ENCODE results near the gene HOMER3.
"Not testable (repeated sequence)": the region's sequence is repeated elsewhere in the genome, so short reads cannot be mapped to it uniquely, and the experiment has no call there.

The HOMER3 gene

DNA sequence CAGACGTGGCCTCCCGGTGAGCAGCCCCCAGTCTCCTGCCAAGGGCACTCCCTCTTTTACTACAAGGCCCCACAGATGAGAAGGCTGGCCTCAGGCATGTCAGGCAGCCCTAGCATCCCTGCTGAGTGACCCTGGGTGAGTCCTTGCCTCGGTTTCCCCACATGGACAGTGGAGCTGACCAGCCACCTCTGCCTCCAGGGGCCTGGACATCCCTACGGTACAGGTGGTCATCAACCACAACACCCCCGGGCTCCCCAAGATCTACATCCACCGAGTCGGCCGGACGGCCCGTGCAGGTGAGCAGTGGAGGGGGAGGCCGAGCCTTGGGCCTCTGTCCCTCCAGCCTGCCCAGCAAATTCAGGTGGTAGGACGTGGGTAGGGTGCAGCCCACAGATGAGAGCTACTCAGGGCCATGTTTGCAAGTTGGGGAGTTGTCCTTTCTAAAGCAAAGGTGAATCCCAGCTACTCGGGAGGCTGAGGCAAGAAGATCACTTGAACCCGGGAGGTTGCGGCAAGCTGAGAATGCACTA, 16.3 kb downstream of the HOMER3 start:
- DNase-seq (ENCODE audit: low read depth, low spot score), result no peak

DNA sequence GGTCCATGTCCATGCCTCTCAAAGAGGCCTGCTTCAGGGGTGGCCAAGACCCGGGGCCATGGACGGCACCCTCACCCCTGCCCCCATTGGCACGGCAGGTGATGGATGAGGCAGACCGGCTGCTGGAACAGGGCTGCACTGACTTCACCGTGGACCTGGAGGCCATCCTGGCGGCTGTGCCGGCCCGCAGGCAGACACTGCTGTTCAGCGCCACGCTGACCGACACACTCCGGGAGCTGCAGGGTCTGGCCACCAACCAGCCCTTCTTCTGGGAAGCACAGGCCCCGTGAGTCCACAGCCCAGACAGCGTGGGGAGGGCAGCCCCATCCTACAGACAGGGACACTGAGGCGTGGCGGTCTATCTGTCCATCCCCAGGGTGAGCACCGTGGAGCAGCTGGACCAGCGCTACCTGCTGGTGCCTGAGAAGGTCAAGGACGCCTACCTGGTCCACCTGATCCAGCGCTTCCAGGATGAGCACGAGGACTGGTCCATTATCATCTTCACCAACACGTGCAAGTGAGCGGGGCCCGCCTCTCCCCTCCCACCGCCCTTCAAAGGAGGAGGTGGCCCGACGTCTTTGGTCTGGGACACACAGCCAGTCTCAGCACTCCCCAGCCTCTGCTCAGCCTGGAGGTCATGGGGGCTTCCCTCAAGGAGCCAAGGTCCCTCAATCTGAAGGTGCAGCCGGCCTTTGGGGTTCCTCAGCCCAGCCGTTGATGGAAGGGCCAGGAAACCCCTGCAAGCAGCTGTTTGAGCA, 18.6 kb downstream of the HOMER3 start:
- no peak for DNase-seq (ENCODE audit: low read depth, low spot score)

DNA sequence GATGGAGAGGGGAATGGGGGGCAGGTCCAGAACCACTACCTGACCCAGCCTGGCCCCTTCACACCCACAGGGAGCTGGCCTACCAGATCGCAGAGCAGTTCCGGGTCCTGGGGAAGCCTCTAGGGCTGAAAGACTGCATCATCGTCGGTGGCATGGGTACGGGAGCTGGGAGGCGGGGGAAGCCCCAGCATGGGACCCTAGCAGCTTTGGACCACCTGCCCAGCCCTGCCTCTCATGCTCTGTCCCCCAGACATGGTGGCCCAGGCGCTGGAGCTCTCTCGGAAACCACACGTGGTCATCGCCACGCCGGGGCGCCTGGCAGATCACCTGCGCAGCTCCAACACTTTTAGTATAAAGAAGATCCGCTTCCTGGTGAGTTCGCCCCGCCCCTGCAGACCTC, 19.4 kb downstream of the HOMER3 start:
- no peak for DNase-seq (ENCODE audit: low read depth, low spot score)

DNA sequence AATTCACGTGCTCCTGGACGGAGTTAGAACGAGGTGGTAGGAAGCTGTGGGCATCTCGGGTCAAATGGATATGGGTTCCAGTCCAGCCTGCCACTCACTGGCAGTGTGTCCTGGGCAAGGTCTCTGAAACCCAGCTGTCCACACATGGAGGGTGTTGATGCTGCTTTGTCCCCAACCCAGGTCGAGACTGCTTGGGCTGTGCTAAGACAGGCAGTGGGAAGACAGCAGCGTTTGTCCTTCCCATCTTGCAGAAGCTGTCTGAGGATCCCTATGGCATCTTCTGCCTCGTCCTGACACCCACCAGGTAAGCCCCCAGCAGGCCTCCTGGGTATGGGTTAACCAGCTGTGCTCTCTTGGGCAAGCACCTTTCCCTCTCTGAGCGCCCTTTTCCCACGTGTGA, 20.6 kb downstream of the HOMER3 start:
- no peak for DNase-seq (ENCODE audit: low read depth, low spot score)

DNA sequence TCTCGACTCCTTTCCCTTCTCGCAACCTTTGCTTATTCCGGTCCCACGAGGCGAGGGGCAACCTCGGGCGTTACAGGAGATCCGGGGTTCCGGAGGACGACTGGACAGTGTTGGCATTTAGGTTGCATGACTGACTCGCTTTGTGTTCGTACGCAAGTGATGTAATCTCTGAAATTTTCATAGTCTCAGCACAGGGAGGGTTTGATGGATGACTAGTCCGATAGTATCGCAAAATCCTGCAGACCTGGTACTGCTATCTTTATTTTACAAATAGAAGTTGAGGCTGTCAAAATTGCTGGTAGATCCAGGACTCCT, 21.2 kb downstream of the HOMER3 start:
- DNase-seq (ENCODE audit: low read depth, low spot score), result no peak

DNA sequence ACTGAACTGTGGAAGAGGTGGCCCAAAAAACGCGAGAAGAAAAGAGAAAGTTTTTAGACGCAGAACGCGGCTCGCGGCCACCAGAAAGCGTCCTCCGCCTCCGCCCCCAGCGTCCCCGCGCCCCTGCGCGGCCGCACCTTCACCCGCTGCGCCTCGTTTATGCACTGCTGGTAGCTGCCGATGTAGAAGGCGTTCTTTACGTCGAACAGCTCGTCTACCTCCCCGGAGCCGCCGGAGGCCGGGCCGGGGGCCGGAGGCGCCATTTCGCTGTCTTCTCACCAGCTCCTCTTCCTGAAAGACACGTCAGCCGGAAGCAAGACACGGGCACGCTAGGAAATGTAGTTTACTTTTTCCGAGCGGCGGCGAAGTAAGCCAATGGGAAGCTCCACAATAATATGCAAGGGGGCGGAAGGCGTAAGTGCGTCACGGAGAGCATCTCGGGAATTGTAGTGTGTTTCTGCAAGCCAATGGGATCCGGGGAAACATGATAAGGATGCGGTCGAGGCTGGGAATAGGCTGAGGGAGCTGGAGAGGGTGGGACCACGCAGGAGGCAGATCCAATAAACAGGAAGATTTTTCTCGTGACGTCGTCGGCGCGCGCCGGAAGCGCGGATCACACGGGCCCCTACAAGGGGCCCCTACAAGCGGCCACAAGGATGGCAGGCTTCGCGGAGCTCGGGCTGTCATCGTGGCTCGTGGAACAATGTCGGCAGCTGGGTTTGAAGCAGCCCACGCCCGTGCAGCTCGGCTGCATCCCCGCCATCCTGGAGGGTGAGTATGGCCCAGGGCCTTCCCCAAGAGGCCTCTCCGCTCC, 21.7 kb downstream of the HOMER3 start, which contains the start of the genes COPE and DDX49:
COPE (minus strand) TSS at position 302 of the 814 bp plus-strand sequence; CDS start at position 263, 39 bp downstream.
DDX49 (plus strand) TSS at position 630 of the 814 bp plus-strand sequence; CDS start at position 657, 27 bp downstream.
- DNase-seq (ENCODE audit: low read depth, low spot score), result peak; percentile 98

DNA sequence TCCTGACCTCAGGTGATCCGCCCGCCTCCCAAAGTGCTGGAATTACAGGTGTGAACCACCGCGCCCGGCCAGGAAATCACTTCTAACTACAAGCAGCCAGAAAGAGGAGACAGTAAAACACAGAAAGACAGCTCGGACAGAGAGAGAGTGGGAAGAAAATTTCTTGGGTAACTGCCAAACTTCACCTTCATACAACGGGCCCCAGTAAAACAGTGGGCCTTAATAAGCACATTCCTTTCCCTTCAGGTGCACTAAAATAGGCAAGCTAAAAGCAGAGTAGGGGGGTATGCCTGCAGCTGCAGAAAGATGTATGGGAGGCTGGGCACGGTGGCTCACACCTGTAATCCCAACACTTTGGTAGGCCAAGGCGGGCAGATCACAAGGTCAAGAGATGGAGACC, 23.4 kb downstream of the HOMER3 start:
- DNase-seq (ENCODE audit: low read depth, low spot score), result not testable (repeated sequence)

DNA sequence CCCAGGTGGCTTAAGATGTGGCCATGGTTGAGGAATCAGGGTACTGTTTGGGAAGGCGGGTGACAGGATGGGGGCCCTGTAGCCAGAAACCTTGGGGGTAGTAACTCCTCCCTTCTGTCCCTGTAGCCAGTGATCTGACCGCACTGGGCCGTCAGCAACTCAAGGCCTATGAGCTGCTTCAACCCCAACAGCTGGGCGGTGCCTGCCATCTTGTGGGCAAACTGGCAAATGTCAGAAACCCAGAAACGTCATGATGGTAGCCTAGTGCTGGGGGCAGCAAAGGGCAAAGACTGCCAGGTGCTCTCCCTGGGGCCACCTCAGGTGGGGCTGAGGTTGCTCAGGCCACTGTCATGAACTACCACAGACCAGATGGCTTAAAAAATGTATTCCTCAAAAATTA, 25.4 kb downstream of the HOMER3 start:
- no peak for DNase-seq (ENCODE audit: low read depth, low spot score)

DNA sequence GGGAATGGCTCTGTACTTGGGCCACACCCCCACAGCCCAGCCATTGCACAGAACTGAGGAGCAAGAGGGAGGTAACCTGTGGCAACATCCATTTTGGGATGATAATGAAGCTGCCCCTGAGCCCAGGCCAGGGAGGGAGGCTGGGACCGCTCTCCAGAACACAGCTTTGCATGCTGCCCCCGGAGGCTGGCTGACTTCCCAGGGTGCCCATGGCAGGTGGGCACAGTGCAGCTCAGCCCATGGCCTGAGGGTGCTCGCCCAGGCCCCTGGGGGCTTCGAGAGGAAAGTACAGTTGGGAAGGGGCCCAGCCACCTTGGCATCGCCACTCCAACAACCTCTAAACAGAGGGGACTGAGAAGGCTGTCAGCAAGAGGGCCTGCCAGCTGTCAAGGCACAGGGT, 27.6 kb downstream of the HOMER3 start:
- no peak for DNase-seq (ENCODE audit: low read depth, low spot score)

DNA sequence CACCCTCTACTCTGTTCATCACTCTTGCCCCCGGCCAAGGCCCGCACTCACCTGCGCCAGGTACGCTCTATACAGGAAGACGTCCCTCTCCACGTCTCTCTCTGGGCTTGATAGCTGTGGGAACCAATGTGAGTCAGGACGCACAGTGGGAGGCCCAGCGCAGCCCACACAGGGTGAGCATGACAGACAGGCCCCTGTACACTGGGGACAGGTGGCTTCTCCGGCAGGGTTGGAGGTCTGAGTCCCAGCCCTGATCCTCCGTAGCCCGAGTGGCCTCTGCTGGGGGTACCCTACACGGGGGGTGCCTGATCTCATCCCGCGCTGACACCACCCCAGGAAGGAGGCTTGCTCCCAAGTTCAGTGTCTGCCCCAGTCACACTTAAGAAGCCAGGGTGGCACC, 28.1 kb downstream of the HOMER3 start:
- no peak for DNase-seq (ENCODE audit: low read depth, low spot score)

DNA sequence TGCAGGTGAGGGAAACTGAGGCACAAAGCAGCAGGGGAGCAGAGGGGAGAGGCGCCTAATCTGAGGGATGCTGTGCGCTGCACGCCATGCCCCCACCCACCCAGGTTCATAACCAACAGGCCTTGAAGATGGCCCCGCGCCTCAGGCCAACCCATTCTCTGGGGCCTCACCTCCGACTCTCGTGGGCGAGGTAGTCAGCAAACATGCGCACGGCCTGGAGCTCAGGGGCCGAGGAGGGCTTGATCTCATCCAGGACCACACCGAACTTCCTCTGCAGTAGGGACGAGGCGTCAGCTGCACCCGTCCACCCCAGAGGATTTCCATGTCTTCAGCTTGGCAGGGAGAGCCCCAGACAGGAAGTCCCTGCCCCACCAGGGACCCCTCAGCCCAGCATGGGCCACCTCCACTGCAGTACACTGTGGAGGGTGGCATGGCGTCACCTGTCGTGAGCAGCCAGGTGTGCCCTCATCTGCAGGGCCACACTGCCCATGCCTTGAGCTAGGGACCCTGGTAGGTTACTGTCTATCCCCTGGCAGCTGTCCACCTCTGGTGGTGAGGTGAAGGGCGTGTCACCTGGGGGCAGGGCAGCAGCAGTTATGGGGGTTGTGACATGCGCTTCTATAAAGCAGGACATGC, 30.1 kb downstream of the HOMER3 start:
- no peak for DNase-seq (ENCODE audit: low read depth, low spot score)

DNA sequence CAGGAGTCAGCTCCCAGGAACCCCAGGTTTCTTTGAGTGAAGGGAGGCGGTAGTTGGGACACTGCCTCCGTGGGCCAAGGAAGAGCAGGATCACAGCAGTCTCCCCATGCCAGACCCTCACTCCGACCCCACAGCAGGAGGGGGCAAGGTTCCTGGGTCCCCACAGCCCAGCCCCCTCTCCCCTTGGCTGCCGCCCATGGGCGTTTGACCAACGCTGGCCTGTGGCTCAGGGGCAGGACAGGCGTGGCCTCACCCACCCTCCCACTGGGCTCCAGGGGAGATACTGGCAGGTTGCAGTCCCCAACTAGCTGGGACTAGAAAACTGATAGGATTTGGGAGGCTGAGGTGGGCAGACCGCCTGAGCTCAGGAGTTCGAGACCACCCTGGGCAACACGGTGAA, 31.0 kb downstream of the HOMER3 start:
- no peak for DNase-seq (ENCODE audit: low read depth, low spot score)

DNA sequence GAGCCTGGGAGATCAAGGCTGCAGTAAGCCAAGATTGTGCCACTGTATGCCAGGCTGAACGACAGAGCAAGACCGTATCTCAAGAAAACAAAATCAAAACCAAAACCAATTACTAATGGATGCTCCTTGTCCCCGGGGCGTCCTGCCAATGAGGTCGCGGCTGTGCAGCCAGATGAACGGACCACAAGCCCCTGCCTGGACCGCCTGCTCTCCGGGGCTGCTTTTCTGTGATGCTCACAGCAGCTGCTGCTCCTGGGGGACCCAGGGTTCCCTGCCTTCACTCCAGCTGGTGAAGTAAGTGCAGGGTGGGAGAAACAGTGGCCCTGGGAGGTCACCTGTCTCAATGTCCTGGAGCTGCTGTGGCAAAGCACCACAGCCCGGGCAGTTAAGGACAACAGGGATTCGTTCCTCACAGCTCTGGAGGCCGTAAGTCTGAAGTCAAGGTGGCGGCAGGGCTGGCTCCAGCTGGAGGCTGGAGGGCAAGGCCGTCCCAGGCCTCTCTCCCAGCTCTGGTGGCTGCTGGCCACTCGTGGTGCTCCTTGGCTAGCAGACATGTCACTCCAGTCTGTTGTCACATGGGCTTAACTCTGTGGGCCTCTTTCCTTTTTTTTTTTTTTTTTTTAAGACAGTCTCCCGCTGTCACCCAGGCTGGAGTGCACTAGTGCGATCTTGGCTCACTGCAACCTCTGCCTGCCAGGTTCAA, 31.9 kb downstream of the HOMER3 start:
- DNase-seq (ENCODE audit: low read depth, low spot score), result no peak

DNA sequence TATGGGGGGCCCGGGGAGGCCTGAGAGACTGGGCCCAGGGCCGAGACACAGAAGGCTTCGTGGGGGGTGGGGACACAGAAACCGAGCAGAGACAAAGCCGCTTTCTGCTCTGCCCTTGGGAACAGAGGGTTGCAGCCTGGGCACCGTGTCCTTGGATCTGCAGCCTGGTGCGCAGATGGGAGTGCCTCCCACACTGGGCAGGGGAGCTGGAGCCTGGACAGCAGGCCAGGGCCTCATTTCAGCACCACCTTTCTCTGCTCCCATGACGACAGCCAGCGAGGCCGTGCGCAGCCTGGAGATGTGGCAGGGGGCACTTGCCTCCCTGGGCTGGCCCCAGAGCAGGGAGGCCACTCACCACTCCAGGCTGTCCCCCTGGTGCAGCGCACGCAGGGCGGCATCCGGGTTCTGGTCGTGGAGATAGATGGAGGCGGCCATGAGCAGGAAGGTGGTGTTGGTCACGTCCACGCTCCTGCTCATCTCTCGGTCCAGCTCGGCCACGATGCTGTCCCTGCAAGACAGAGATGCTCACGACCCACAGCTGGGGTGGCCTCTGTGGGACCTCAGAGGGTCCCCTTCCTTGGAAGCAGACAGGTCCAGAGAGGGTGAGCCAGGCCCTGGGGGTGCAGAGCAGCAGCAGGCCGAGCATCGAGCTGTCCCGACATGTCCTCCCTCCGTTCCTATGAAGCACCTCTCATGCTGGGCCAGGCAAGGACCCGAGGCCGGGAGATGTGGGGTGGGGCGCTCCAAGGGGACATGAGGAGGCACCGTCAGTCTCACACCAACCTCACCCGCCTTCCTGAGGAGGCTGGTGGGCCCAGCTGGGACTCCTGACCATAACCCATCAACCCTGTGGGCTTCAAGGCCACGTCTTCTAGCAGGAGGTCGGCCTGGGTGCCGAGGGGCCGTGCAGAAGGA, 34.2 kb downstream of the HOMER3 start:
- no peak for DNase-seq (ENCODE audit: low read depth, low spot score)

DNA sequence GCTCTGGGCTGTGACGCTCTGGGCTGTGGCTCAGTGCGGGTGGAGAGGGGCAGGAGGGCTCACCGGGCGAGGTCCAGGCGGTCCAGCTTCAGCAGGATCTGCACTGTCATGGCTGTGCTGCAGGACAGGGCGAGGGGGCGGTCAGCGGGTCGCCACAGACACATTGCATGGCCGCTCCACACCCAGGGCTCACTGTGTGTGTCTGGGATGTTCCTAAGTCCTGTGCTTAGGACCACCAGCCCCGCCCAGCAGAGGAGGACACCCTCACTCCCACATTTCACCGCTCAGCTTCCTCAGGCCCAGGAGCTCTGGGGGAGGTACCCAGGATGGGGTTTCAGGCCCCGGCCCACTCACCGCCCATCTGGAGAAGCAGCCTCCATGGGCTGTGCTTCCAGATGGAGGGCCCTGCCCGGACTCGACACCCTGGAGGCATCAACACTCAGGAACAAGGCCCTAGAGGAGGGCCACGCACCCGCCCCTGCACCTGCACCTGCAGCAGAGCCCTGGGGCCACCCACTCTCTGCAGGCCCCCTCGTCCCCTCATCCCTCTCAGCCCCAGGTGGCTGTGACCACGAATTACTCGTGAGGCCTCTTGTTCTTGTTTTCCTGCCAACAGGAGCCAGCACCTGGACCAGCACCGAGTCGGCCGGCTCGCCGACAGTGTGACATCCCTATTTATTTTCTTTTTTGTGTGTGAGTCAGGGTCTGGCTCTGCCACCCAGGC, 35.3 kb downstream of the HOMER3 start:
- DNase-seq (ENCODE audit: low read depth, low spot score), result no peak

DNA sequence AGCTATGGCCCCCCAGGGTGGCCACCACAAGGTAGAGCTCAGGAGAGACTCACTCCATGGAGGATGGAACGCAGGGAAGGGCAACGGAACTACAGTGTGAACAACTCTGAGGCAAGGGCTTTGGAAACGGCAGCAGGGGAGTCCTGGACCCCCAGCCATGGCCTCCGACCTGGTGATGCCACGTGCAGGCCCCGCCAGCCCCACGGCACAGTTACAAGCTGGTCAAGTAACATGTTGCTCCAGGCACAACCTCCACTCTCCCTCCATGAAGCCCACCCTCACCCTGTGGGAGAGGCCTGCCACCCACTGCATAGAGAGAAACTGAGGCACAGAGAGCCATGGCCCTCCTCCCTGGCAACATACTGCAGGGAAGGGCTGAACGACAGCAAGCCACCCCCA, 36.0 kb downstream of the HOMER3 start:
- DNase-seq (ENCODE audit: low read depth, low spot score), result no peak

DNA sequence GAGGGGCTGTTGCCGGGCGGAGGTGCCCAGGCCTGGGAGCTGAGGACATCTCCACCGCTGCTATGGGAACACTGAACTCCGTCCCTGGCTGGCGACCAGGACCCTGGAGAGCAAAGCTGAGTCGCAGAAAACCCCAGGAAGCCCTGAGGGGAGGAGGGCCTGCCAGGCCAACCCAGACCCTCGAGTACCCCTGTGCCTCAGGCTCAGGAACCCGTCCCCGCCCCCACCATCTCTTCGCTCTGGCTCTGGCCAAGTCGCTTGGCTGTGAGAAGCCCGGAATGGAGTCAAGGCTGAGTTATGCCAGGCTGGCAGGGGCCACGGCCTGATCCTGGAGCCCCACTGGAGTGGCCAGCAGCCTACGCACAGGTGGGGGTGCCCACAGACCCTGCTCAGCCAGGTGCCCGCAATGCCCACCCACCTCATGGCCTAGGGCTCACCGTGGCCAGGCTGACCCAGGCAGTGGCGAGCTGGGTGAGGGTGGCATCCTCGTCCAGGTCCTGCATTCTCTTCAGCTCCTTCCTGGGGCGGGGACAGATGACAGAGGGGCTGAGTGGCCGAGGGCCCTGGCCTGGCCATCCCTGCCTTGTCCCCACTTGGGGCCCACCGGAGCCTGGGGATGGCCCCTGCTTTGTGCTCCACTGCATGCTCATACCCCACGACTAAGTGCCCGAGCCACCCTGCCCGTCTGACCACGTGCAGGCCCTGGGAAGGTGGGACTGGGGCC, 36.5 kb downstream of the HOMER3 start:
- no peak for DNase-seq (ENCODE audit: low read depth, low spot score)

DNA sequence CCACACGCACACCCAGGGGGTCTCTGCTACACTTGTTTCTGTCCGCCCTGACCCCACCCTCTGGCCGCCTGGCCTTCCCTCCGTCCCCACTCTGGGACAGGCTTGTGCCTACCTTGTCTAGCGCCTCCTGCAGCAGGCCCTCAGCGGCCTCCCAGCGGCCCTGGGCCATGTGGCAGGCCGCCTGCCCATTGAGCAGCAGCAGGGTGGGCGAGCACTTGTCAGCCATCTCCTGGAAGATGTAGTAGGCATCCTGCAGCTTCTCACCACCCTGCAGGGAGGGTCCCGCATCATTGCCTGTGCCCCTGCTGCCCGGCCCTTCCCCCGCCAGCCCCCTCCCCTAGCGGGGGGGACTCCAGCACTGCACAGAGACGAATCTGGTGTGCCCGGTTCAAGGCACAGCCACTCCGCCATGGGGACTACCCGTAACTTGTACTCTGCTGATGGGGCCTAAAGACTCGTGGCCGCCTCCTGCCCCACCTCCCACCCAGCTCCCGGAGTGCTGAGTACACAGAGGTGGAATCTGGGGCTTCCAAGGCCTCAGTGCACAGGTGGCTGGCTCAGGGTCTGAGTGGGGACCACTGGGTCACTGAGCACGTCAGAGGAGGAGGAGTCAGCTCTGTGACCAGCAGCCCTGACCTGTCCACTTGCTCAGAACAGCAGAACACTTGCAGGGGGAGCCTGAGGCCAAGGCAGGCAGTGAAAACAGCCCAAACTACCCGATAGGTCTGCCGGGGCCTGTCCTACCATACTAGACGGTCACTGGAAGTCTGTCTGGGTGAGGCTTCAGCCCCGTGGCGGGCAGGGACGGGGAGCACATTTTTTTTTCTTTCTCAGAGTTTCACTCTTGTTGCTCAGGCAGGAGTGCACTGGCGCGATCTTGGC, 37.6 kb downstream of the HOMER3 start:
- no peak for DNase-seq (ENCODE audit: low read depth, low spot score)

All from activated CD4-positive, CD25-positive, alpha-beta regulatory T cell treated with anti-CD3 and anti-CD28 coated beads, Interleukin-2, amount 50 U/mL, for 16 hours (primary cell).